B cell (primary cell): ENCODE measurements around the gene ZNF331.

Source experiments
- EZH2 ChIP-seq: IDR thresholded peaks from 2 replicates; pipeline ENCODE4 v1.6.1; 2012; ENCODE audit warnings: borderline replicate concordance, low read depth, mild to moderate bottlenecking, moderate library complexity, low read length; ENCODE audit not compliant: insufficient read depth, poor library complexity, severe bottlenecking
- TF ChIP-seq, protein P1 (sequence below): fragments of 200-600 bp; IDR thresholded peaks from one replicate; pipeline ENCODE4 v1.8.0; 2022; ENCODE audit warnings: antibody characterized with exemption, mild to moderate bottlenecking

DNA sequence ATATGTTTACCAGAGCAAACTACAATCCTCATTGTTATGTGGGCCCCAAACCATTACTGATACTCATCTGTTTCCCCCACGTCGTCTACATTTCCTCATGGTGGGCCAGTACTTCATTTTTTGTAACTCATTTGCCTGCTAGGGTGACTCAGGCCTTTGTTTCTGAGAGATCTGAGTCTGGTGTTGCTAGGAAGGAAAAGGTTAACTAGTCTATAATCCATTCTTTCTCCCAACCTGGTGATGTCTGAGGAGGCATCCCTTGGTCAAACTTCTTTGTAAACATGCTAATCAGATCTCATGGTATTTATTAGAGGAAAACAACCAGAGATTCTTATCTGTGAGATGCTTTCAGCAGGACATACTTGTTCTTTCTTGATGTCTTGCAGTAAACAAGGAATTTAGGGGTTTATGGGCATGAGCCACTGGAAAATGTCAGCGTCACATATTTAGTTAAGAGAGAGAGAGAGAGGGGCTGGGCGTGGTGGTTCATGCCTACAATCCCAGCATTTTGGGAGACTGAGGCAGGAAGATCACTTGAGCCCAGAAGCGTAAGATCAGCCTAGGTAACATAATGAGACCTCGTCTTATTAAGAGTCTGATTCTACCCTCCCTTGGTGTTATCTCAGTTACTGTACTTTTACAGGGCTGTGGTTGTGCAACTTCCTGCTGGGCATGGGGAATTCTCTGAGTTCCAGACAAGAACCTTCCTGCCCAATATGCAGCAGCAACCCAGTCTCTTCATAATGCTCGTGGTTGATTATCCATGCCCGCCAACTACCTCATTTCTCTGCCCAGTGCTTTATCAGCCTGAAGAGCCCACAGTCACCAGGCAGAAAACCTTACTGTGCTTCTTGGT is 84.2 kb downstream of the ZNF331 start:
- TF ChIP-seq, protein P1, sequence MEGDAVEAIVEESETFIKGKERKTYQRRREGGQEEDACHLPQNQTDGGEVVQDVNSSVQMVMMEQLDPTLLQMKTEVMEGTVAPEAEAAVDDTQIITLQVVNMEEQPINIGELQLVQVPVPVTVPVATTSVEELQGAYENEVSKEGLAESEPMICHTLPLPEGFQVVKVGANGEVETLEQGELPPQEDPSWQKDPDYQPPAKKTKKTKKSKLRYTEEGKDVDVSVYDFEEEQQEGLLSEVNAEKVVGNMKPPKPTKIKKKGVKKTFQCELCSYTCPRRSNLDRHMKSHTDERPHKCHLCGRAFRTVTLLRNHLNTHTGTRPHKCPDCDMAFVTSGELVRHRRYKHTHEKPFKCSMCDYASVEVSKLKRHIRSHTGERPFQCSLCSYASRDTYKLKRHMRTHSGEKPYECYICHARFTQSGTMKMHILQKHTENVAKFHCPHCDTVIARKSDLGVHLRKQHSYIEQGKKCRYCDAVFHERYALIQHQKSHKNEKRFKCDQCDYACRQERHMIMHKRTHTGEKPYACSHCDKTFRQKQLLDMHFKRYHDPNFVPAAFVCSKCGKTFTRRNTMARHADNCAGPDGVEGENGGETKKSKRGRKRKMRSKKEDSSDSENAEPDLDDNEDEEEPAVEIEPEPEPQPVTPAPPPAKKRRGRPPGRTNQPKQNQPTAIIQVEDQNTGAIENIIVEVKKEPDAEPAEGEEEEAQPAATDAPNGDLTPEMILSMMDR: no peak
- no peak for TF ChIP-seq EZH2
